ENCODE data around the gene SLC7A4.
"Not testable (repeated sequence)": the region's sequence is repeated elsewhere in the genome, so short reads cannot be mapped to it uniquely, and the experiment has no call there.

The SLC7A4 gene

GRCh38 chr22:21022507-21022906, 9.9 kb downstream of the SLC7A4 start:
- DNase-seq (ENCODE audit: low spot score): no peak

GRCh38 chr22:21020802-21021429, 11.4 kb downstream of the SLC7A4 start:
- peak; percentile 53 for DNase-seq (ENCODE audit: low spot score)

GRCh38 chr22:21018314-21018713, 14.0 kb downstream of the SLC7A4 start:
- DNase-seq (ENCODE audit: low spot score): no peak

- DNase-seq (ENCODE audit: low spot score): no peak
These were observed 15.5 kb downstream of the SLC7A4 start for GRCh38 chr22:21016644-21017420.

GRCh38 chr22:21015466-21016006, 16.8 kb downstream of the SLC7A4 start:
- no peak for DNase-seq (ENCODE audit: low spot score)

- DNase-seq (ENCODE audit: low spot score): peak; percentile 77
These were observed 17.5 kb downstream of the SLC7A4 start, which contains the start of gene P2RX6 for GRCh38 chr22:21014726-21015465. TSS of gene P2RX6 (plus strand) at chr22:21015165. CDS start at chr22:21015175, 10 bp downstream.

- DNase-seq (ENCODE audit: low spot score): peak; percentile 97
These were observed 18.1 kb downstream of the SLC7A4 start for GRCh38 chr22:21014202-21014725.

- DNase-seq (ENCODE audit: low spot score): no peak
These were observed 18.6 kb downstream of the SLC7A4 start for GRCh38 chr22:21013657-21014201.

- DNase-seq (ENCODE audit: low spot score): no peak
These were observed 19.6 kb downstream of the SLC7A4 start for GRCh38 chr22:21012446-21013407.

- DNase-seq (ENCODE audit: low spot score): no peak
These were observed 21.8 kb downstream of the SLC7A4 start for GRCh38 chr22:21010426-21011113.

GRCh38 chr22:21009638-21010425, 22.5 kb downstream of the SLC7A4 start:
- no peak for DNase-seq (ENCODE audit: low spot score)

GRCh38 chr22:21009208-21009607, 23.2 kb downstream of the SLC7A4 start:
- DNase-seq (ENCODE audit: low spot score): not testable (repeated sequence)

GRCh38 chr22:21003782-21004181, 28.6 kb downstream of the SLC7A4 start:
- no peak for DNase-seq (ENCODE audit: low spot score)

- peak; percentile 96 for DNase-seq (ENCODE audit: low spot score)
These were observed 30.6 kb downstream of the SLC7A4 start, which contains the start of gene THAP7 for GRCh38 chr22:21001601-21002325. TSS of gene THAP7 (minus strand) at chr22:21002118. CDS start at chr22:21001911, 207 bp downstream.

- DNase-seq (ENCODE audit: low spot score): no peak
These were observed 31.3 kb downstream of the SLC7A4 start for GRCh38 chr22:21000987-21001600.

GRCh38 chr22:21000207-21000986, 32.0 kb downstream of the SLC7A4 start:
- no peak for DNase-seq (ENCODE audit: low spot score)

Measured in SK-N-DZ (cell line).